ENCODE data around the gene FUT9.

FUT9 gene

GRCh38 chr6:96171112-96171511 is 155.3 kb downstream of the FUT9 start:
- no peak for TF ChIP-seq ZNF274 (IDR thresholded peaks at IDR 0.05; ENCODE audit: low read depth, low read length)
- no peak for TF ChIP-seq SUZ12 (IDR thresholded peaks at IDR 0.05; ENCODE audit: extremely low read depth, insufficient read depth, insufficient read length)
- TF ChIP-seq YY1 (IDR thresholded peaks at IDR 0.05; ENCODE audit: insufficient read depth, insufficient read length), result no peak
- no peak for DNase-seq (ENCODE audit: low read depth, low spot score)
- H3K9me3 ChIP-seq (ENCODE audit: insufficient read depth, low read length), result no peaks in the 10 kb centered on the region
- no peaks in the 10 kb centered on the region for H3K27me3 ChIP-seq (ENCODE audit: insufficient read depth, insufficient read length)
- no peaks in the 10 kb centered on the region for H3K4me1 ChIP-seq (ENCODE audit: insufficient read depth, insufficient read length)
- no peak overlapping the region for H3K4me3 ChIP-seq (ENCODE audit: insufficient read length, low read depth)
- H3K9ac ChIP-seq (ENCODE audit: insufficient read length, low read depth), result no peak overlapping the region
- no peaks in the 10 kb centered on the region for H3K36me3 ChIP-seq (ENCODE audit: insufficient read depth, insufficient read length, low read length)

DNA sequence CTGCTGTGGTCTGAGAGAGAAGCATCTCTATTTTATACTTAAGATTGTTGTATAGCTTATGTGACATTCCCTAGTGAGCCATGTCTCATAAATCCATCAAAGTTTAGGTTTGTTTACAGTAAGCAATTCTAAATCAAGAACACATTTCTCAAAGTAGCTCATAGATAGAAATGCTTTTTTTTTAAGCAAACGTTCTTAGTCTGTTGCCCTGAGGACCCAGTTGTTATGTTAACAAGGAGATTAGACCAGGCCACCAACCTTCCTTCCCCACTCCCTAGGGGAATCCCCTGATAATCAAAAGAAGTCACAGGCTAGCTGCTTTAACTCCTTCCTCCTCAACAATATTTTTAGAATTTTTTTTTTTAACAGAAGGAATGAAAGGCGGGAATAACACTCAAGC is 169.0 kb downstream of the FUT9 start:
- no peak overlapping the region for H3K4me3 ChIP-seq (ENCODE audit: insufficient read length, low read depth)
- no peaks in the 10 kb centered on the region for H3K27me3 ChIP-seq (ENCODE audit: insufficient read depth, insufficient read length)
- TF ChIP-seq SUZ12 (IDR thresholded peaks at IDR 0.05; ENCODE audit: extremely low read depth, insufficient read depth, insufficient read length) (no peak), ZNF274 (IDR thresholded peaks at IDR 0.05; ENCODE audit: low read depth, low read length) (no peak), YY1 (IDR thresholded peaks at IDR 0.05; ENCODE audit: insufficient read depth, insufficient read length) (no peak)
- no peaks in the 10 kb centered on the region for H3K4me1 ChIP-seq (ENCODE audit: insufficient read depth, insufficient read length)
- no peak overlapping the region for H3K9ac ChIP-seq (ENCODE audit: insufficient read length, low read depth)
- DNase-seq (ENCODE audit: low read depth, low spot score), result peak; percentile 35
- no peaks in the 10 kb centered on the region for H3K9me3 ChIP-seq (ENCODE audit: insufficient read depth, low read length)
- no peaks in the 10 kb centered on the region for H3K36me3 ChIP-seq (ENCODE audit: insufficient read depth, insufficient read length, low read length)

- H3K4me3 ChIP-seq (ENCODE audit: insufficient read length, low read depth), result no peak overlapping the region
- no peak for DNase-seq (ENCODE audit: low read depth, low spot score)
- no peak overlapping the region for H3K9ac ChIP-seq (ENCODE audit: insufficient read length, low read depth)
- H3K27me3 ChIP-seq (ENCODE audit: insufficient read depth, insufficient read length), result no peaks in the 10 kb centered on the region
- H3K36me3 ChIP-seq (ENCODE audit: insufficient read depth, insufficient read length, low read length), result no peaks in the 10 kb centered on the region
- no peaks in the 10 kb centered on the region for H3K9me3 ChIP-seq (ENCODE audit: insufficient read depth, low read length)
- TF ChIP-seq ZNF274 (IDR thresholded peaks at IDR 0.05; ENCODE audit: low read depth, low read length), result no peak
- no peak for TF ChIP-seq SUZ12 (IDR thresholded peaks at IDR 0.05; ENCODE audit: extremely low read depth, insufficient read depth, insufficient read length)
- TF ChIP-seq YY1 (IDR thresholded peaks at IDR 0.05; ENCODE audit: insufficient read depth, insufficient read length), result no peak
- no peaks in the 10 kb centered on the region for H3K4me1 ChIP-seq (ENCODE audit: insufficient read depth, insufficient read length)
Measured at GRCh38 chr6:96186094-96186493, 170.3 kb downstream of the FUT9 start.

DNA sequence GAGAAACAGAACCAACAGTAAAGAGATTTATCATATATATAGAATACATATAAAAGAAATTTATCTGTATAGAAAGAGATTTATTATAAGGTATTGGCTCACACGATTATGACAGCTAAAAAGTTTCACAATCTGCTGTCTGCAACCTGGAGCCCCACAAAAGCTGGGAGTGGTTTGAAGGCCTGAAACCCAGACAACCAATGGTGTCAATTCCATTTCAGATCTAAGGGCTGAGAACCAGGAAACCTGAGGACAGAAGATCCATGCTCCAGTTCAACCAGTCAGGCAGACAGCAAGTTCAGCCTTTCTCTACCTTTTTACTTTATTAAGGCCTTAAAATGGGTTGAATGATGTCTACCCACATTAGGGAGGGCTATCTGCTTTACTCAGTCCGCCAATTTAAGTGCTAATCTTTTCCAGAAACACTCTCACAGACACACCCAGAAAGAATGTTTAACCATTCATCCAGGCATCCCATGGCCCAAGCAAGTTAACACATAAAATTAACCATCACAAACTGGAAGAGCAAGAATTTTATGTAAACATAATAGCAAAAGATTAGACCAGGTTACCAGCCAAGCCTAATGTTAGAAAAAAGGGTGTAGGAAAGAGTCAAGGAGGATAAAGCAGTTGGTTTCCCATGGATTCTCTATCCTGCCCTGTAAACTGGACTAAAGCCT is 170.9 kb downstream of the FUT9 start:
- Histone ChIP-seq H3K4me3 (ENCODE audit: insufficient read length, low read depth) (no peak overlapping the region), H3K9ac (ENCODE audit: insufficient read length, low read depth) (no peak overlapping the region), H3K9me3 (ENCODE audit: insufficient read depth, low read length) (no peaks in the 10 kb centered on the region), H3K27me3 (ENCODE audit: insufficient read depth, insufficient read length) (no peaks in the 10 kb centered on the region), H3K4me1 (ENCODE audit: insufficient read depth, insufficient read length) (no peaks in the 10 kb centered on the region), H3K36me3 (ENCODE audit: insufficient read depth, insufficient read length, low read length) (no peaks in the 10 kb centered on the region)
- TF ChIP-seq YY1 (IDR thresholded peaks at IDR 0.05; ENCODE audit: insufficient read depth, insufficient read length) (no peak), ZNF274 (IDR thresholded peaks at IDR 0.05; ENCODE audit: low read depth, low read length) (no peak), SUZ12 (IDR thresholded peaks at IDR 0.05; ENCODE audit: extremely low read depth, insufficient read depth, insufficient read length) (no peak)
- DNase-seq (ENCODE audit: low read depth, low spot score), result no peak

- Histone ChIP-seq H3K4me1 (ENCODE audit: insufficient read depth, insufficient read length) (no peaks in the 10 kb centered on the region), H3K27me3 (ENCODE audit: insufficient read depth, insufficient read length) (no peaks in the 10 kb centered on the region), H3K9ac (ENCODE audit: insufficient read length, low read depth) (no peak overlapping the region), H3K4me3 (ENCODE audit: insufficient read length, low read depth) (no peak overlapping the region), H3K9me3 (ENCODE audit: insufficient read depth, low read length) (no peaks in the 10 kb centered on the region), H3K36me3 (ENCODE audit: insufficient read depth, insufficient read length, low read length) (no peaks in the 10 kb centered on the region)
- no peak for DNase-seq (ENCODE audit: low read depth, low spot score)
- TF ChIP-seq ZNF274 (IDR thresholded peaks at IDR 0.05; ENCODE audit: low read depth, low read length) (no peak), YY1 (IDR thresholded peaks at IDR 0.05; ENCODE audit: insufficient read depth, insufficient read length) (no peak), SUZ12 (IDR thresholded peaks at IDR 0.05; ENCODE audit: extremely low read depth, insufficient read depth, insufficient read length) (no peak)
Measured at GRCh38 chr6:96194675-96195074, 178.9 kb downstream of the FUT9 start.

- TF ChIP-seq YY1 (IDR thresholded peaks at IDR 0.05; ENCODE audit: insufficient read depth, insufficient read length) (no peak), SUZ12 (IDR thresholded peaks at IDR 0.05; ENCODE audit: extremely low read depth, insufficient read depth, insufficient read length) (no peak), ZNF274 (IDR thresholded peaks at IDR 0.05; ENCODE audit: low read depth, low read length) (no peak)
- no peaks in the 10 kb centered on the region for H3K27me3 ChIP-seq (ENCODE audit: insufficient read depth, insufficient read length)
- no peak overlapping the region for H3K9ac ChIP-seq (ENCODE audit: insufficient read length, low read depth)
- no peaks in the 10 kb centered on the region for H3K36me3 ChIP-seq (ENCODE audit: insufficient read depth, insufficient read length, low read length)
- no peak overlapping the region for H3K4me3 ChIP-seq (ENCODE audit: insufficient read length, low read depth)
- no peak for DNase-seq (ENCODE audit: low read depth, low spot score)
- H3K9me3 ChIP-seq (ENCODE audit: insufficient read depth, low read length), result no peaks in the 10 kb centered on the region
- no peaks in the 10 kb centered on the region for H3K4me1 ChIP-seq (ENCODE audit: insufficient read depth, insufficient read length)
Measured at GRCh38 chr6:96195272-96195671, 179.5 kb downstream of the FUT9 start.

DNA sequence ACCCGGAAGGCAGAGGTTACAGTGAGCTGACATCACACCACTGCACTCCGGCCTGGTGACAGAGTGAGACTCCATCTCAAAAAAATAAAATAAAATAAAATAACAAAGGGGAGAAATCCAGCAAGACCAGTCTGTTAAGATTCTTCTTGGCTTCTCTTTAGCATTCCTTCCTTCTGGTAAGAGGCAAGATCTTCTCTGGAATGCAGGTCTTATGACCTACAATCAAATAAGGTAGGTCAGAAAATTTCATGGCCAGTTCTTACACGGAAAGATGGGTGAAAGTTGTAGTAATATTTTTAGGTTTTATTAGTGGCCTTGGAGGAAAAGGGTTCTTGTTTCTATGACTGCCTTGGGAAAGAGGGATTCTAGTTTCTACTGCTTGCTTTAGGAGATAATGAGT is 180.9 kb downstream of the FUT9 start:
- DNase-seq (ENCODE audit: low read depth, low spot score), result no peak
- TF ChIP-seq YY1 (IDR thresholded peaks at IDR 0.05; ENCODE audit: insufficient read depth, insufficient read length) (no peak), SUZ12 (IDR thresholded peaks at IDR 0.05; ENCODE audit: extremely low read depth, insufficient read depth, insufficient read length) (no peak), ZNF274 (IDR thresholded peaks at IDR 0.05; ENCODE audit: low read depth, low read length) (no peak)
- no peaks in the 10 kb centered on the region for H3K9me3 ChIP-seq (ENCODE audit: insufficient read depth, low read length)

More for the DNA sequence above, 180.9 kb downstream of the FUT9 start:
- H3K36me3 ChIP-seq (ENCODE audit: insufficient read depth, insufficient read length, low read length), result no peaks in the 10 kb centered on the region
- H3K4me1 ChIP-seq (ENCODE audit: insufficient read depth, insufficient read length), result no peaks in the 10 kb centered on the region
- no peaks in the 10 kb centered on the region for H3K27me3 ChIP-seq (ENCODE audit: insufficient read depth, insufficient read length)
- no peak overlapping the region for H3K4me3 ChIP-seq (ENCODE audit: insufficient read length, low read depth)
- no peak overlapping the region for H3K9ac ChIP-seq (ENCODE audit: insufficient read length, low read depth)

Measured in NT2/D1 (cell line).